Measurements from ENCODE around the gene EMC9.
A peak's percentile ranks its signal among the peaks of the same experiment; 100 is the strongest.

DNA sequence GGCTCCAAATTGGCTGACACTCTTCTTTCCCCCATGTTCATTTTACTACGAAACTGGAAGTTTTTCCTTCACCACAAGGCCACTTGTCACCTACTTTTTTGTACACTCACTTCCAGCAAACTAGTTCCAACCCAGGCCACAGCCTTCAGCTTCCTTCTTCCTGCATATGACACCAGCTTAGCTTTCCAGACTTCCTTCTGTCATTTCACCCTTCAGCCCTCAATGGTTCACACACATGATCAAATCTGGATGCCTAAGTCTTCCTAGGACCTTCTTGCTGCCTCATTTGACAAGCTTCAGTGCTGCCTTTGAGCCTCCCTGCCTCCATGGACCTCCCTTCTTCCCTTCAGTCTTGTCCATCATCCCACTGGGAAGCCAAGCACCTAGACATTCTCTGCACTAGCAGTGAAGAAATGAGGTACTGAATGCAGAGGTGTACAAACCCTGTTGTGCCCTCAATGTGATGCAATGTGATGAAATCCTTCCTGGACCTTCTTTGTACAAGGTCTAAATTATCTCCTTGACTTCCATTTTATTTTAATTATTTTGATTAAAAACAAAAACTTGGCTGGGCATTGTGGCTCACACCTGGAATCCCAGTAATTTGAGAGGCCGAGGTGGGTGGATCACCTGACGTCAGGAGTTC is 26.2 kb upstream of the EMC9 start:
- TF ChIP-seq POLR2A (IDR thresholded peaks at IDR 0.05; ENCODE audit: low read depth, low read length), result peak; percentile 77
- peak; percentile 86 for TF ChIP-seq POLR2AphosphoS5 (IDR thresholded peaks at IDR 0.05; ENCODE audit: low read depth, low read length)
- no peak for TF ChIP-seq TAF1 (IDR thresholded peaks at IDR 0.05; ENCODE audit: borderline replicate concordance, low read depth, low read length)

Measured in GM12892 (cell line).